ENCODE results near the gene PDK2.

- no peak for TF ChIP-seq EZH2 (IDR thresholded peaks at IDR 0.05; ENCODE audit: borderline replicate concordance, control insufficient read depth, low read depth, low read length)
- no peak for TF ChIP-seq POLR2AphosphoS5 (IDR thresholded peaks at IDR 0.05; ENCODE audit: low read length)
- TF ChIP-seq ZNF384 (IDR thresholded peaks at IDR 0.05; ENCODE audit: borderline replicate concordance, low read depth, low read length): no peak
- TF ChIP-seq SMC3 (IDR thresholded peaks at IDR 0.05; ENCODE audit: borderline replicate concordance, low read length): no peak
- no peak for TF ChIP-seq POLR2A (IDR thresholded peaks at IDR 0.05; ENCODE audit: low read depth, low read length)
- no peak for TF ChIP-seq CTCF (IDR thresholded peaks at IDR 0.05 in 2 of 3, conservative IDR thresholded peaks at IDR 0.05 in 1 of 3; ENCODE audit: control insufficient read depth in 2 of 3, extremely low read depth in 1 of 3, insufficient read depth in 1 of 3, low read depth in 3 of 3, low read length in 3 of 3)
- TF ChIP-seq NR2C1 (IDR thresholded peaks at IDR 0.05): no peak
- no peak for TF ChIP-seq DPF2 (IDR thresholded peaks at IDR 0.05)
Measured at GRCh38 chr17:50155115-50155819, 60.1 kb downstream of the PDK2 start.
